Measurements from ENCODE around the gene SLC25A43. TPM values are rescaled to one million over a fixed set of nuclear protein-coding genes. Genes with fewer than 3 reads are reported as not detected.

SLC25A43 gene
- total and polyA plus RNA-seq, 9 of the 15 experiments (the other 6 are each of a cell fraction or from before 2014, with no cell fraction given) = 1.3 to 8.4 (median 4.0) TPM

GRCh38 chrX:119467433-119467832, 68.3 kb downstream of the SLC25A43 start:
- no TSS peak for BruUV-seq (replicated peaks)
- H3K9me1 ChIP-seq (ENCODE audit: control insufficient read depth, insufficient read depth, low read length) = peaks cover 2% of the 10 kb centered on the region
- H2AFZ ChIP-seq (ENCODE audit: low read depth, low read length) = peak overlapping the region; percentile 90; the same call in 1 of the 2 replicates
- intact Hi-C loops (cut with micrococcal nuclease) = no loop called here
- peak overlapping the region; percentile 44; the same call in 1 of the 3 replicates for H3K27ac ChIP-seq (ENCODE audit: extremely low read depth, low read depth, low read length)
- peaks cover 28% of the 10 kb centered on the region for H3K36me3 ChIP-seq (ENCODE audit: control insufficient read depth, insufficient read depth, low read length)
- no peak for ATAC-seq
- peak overlapping the region in 1 of 2 experiments; percentile 39; a peak in 2 of 4 replicates for H3K9ac ChIP-seq (ENCODE audit: insufficient read depth in 1 of 2, low read depth in 2 of 2, low read length in 2 of 2)
- H3K4me3 ChIP-seq = no peak overlapping the region
- H3K4me2 ChIP-seq (ENCODE audit: insufficient read depth, low read length) = peak overlapping the region; percentile 93
- H3K79me2 ChIP-seq (ENCODE audit: control insufficient read depth, insufficient read depth, low read length) = peaks cover 25% of the 10 kb centered on the region
- peaks cover 18% of the 10 kb centered on the region for H4K20me1 ChIP-seq (replicated peaks; ENCODE audit: control insufficient read depth, insufficient read depth, low read length)
- WGBS (ENCODE audit: insufficient coverage, low coverage, missing lambda C conversion rate) = 56% methylated on average over 3 of the region's 6 CpGs
- in situ Hi-C loops (cut with MboI) = no loop called here
- POLR2A ChIA-PET = no interaction called here
- no peak for DNase-seq (ENCODE audit: extremely low read depth in 1 of 4, low spot score in 3 of 4)
- TF ChIP-seq COPS2 (conservative IDR thresholded peaks at IDR 0.05) (no peak), MYBL2 (IDR thresholded peaks at IDR 0.05; ENCODE audit: low read depth) (no peak), MYBL2 (CRISPR knock-in tag; IDR thresholded peaks at IDR 0.05; ENCODE audit: borderline replicate concordance) (no peak), ATF4 (CRISPR knock-in tag; IDR thresholded peaks at IDR 0.05) (no peak), ARID3B (CRISPR knock-in tag; IDR thresholded peaks at IDR 0.05; ENCODE audit: borderline replicate concordance) (no peak), HSF4 (CRISPR knock-in tag; IDR thresholded peaks at IDR 0.05; ENCODE audit: borderline replicate concordance) (no peak), TSC22D4 (tag; IDR thresholded peaks at IDR 0.05) (no peak), ZNF764 (CRISPR knock-in tag; IDR thresholded peaks at IDR 0.05; ENCODE audit: low read depth) (no peak), CXXC5 (CRISPR knock-in tag; IDR thresholded peaks at IDR 0.05) (no peak), ZNF717 (CRISPR knock-in tag; IDR thresholded peaks at IDR 0.05) (no peak), PBX2 (CRISPR knock-in tag; IDR thresholded peaks at IDR 0.05; ENCODE audit: low read depth) (no peak), PBX2 (tag; conservative IDR thresholded peaks at IDR 0.05; ENCODE audit: low read depth) (no peak), NRF1 (conservative IDR thresholded peaks at IDR 0.05 in 1 of 2, IDR thresholded peaks at IDR 0.05 in 1 of 2) (no peak), GTF3C2 (IDR thresholded peaks at IDR 0.05; ENCODE audit: borderline replicate concordance, extremely low read depth, insufficient read length) (no peak)
- no peak for FAIRE-seq
- CTCF ChIA-PET (ENCODE audit: low intra/inter-chr PET ratio) = no interaction called here
- H3K27me3 ChIP-seq (ENCODE audit: control insufficient read depth in 2 of 2, insufficient read depth in 2 of 2, low read length in 2 of 2) = no peaks in the 10 kb centered on the region
- peaks cover 14 to 18% of the 10 kb centered on the region in 2 experiments; a peak in 4 of 5 replicates for H3K4me1 ChIP-seq (replicated peaks in 1 of 2; ENCODE audit: control insufficient read depth in 2 of 2, insufficient read depth in 2 of 2, low read length in 2 of 2)
- H3K9me3 ChIP-seq (replicated peaks; ENCODE audit: control insufficient read depth, insufficient read depth, low read depth, low read length) = no peaks in the 10 kb centered on the region
